MM.1S (cell line): ENCODE data around the gene BARX2.
"Not testable (repeated sequence)": the region's sequence is repeated elsewhere in the genome, so short reads cannot be mapped to it uniquely, and the experiment has no call there.

Experiments
- DNase-seq: peaks from one replicate; pipeline ENCODE4 v3.0.0-alpha.2; 2015
- H2AFZ ChIP-seq: fragments of 300-600 bp; sonication (generic); 2 replicates; pipeline ENCODE4 v1.6.0; 2016; ENCODE audit warnings: antibody characterized with exemption, low read length
- H3F3A ChIP-seq: fragments of 300-600 bp; sonication (generic); 2 replicates; pipeline ENCODE4 v1.6.1; 2016; ENCODE audit warnings: mild to moderate bottlenecking, antibody characterized with exemption, low read length, moderate library complexity, mixed read lengths; ENCODE audit not compliant: insufficient read depth
- H3K27ac ChIP-seq: fragments of 300-600 bp; sonication (generic); 2 replicates; pipeline ENCODE4 v1.5.1; 2016; ENCODE audit warnings: mild to moderate bottlenecking, low read length
- H3K27me3 ChIP-seq: fragments of 300-600 bp; sonication (generic); replicated peaks from 2 replicates; pipeline ENCODE4 v1.6.0; 2016; ENCODE audit warnings: low read length; ENCODE audit not compliant: insufficient read depth
- H3K36me3 ChIP-seq: fragments of 300-600 bp; sonication (generic); replicated peaks from 2 replicates; pipeline ENCODE4 v1.6.1; 2016; ENCODE audit warnings: mild to moderate bottlenecking, low read length, mixed read lengths; ENCODE audit not compliant: insufficient read depth
- H3K4me1 ChIP-seq: fragments of 300-600 bp; sonication (generic); 2 replicates; pipeline ENCODE4 v1.6.1; 2016; ENCODE audit warnings: low read length, mixed read lengths
- H3K4me2 ChIP-seq: fragments of 300-600 bp; sonication (generic); 2 replicates; pipeline ENCODE4 v1.6.0; 2016; ENCODE audit warnings: low read depth, low read length
- H3K4me3 ChIP-seq: fragments of 300-600 bp; sonication (generic); 2 replicates; pipeline ENCODE4 v1.5.1; 2016; ENCODE audit warnings: low read length, mixed read lengths
- H3K79me2 ChIP-seq: fragments of 300-600 bp; sonication (generic); 2 replicates; pipeline ENCODE4 v1.6.1; 2016; ENCODE audit warnings: mixed run types, low read length, mixed read lengths
- H3K9ac ChIP-seq: fragments of 300-600 bp; sonication (generic); 2 replicates; pipeline ENCODE4 v1.6.1; 2016; ENCODE audit warnings: low read length, mixed read lengths
- H3K9me2 ChIP-seq: fragments of 300-600 bp; sonication (generic); replicated peaks from 2 replicates; pipeline ENCODE4 v1.6.1; 2016; ENCODE audit warnings: mild to moderate bottlenecking, low read length, mixed read lengths; ENCODE audit not compliant: insufficient read depth
- H3K9me3 ChIP-seq: fragments of 300-600 bp; sonication (generic); replicated peaks from 2 replicates; pipeline ENCODE4 v1.6.1; 2016; ENCODE audit warnings: mild to moderate bottlenecking, low read length, mixed read lengths; ENCODE audit not compliant: insufficient read depth
- H4K20me1 ChIP-seq: fragments of 300-600 bp; sonication (generic); 2 replicates; pipeline ENCODE4 v1.6.1; 2016; ENCODE audit warnings: mild to moderate bottlenecking, low read length, moderate library complexity, mixed read lengths; ENCODE audit not compliant: insufficient read depth
- CTCF ChIP-seq: fragments of 300-600 bp; sonication (generic); IDR thresholded peaks from 2 replicates; pipeline ENCODE4 v1.5.1; 2016; ENCODE audit warnings: antibody characterized with exemption, low read length, mixed read lengths
- EZH2 ChIP-seq: fragments of 300-600 bp; sonication (generic); optimal IDR thresholded peaks from 2 replicates; pipeline ENCODE3; 2017; ENCODE audit warnings: low read depth, mild to moderate bottlenecking, antibody characterized with exemption, low read length, mixed read lengths
- EZH2phosphoT487 ChIP-seq: fragments of 300-600 bp; sonication (generic); IDR thresholded peaks from 2 replicates; pipeline ENCODE4 v1.6.1; 2018; ENCODE audit warnings: antibody characterized with exemption, low read length

The BARX2 gene

GRCh38 chr11:129333873-129334272 lies 41.8 kb upstream of the BARX2 start:
- H3K9ac ChIP-seq = no peak overlapping the region

GRCh38 chr11:129344301-129344940 lies 31.2 kb upstream of the BARX2 start:
- H3K27ac ChIP-seq = peak overlapping the region; percentile 18; the same call in 1 of the 2 replicates
- H3K36me3 ChIP-seq, H3K9me3 ChIP-seq, H3K9ac ChIP-seq, H3K27me3 ChIP-seq, H3K9me2 ChIP-seq, H3K4me3 ChIP-seq, H3F3A ChIP-seq, H4K20me1 ChIP-seq, H3K79me2 ChIP-seq, H3K4me1 ChIP-seq: not testable (repeated sequence)
- H3K4me2 ChIP-seq = peak overlapping the region; percentile 43; the same call in 1 of the 2 replicates
- peak; percentile 70 for DNase-seq
- peak overlapping the region; percentile 35; the same call in 1 of the 2 replicates for H2AFZ ChIP-seq

More at GRCh38 chr11:129333873-129334272, 41.8 kb upstream of the BARX2 start:
- Histone ChIP-seq H3K4me3 (no peak overlapping the region), H3K27me3 (no peaks in the 10 kb centered on the region), H3K36me3 (no peaks in the 10 kb centered on the region), H3K9me3 (no peaks in the 10 kb centered on the region), H3K79me2 (no peaks in the 10 kb centered on the region), H3K4me2 (no peak overlapping the region), H3K9me2 (no peaks in the 10 kb centered on the region), H3K27ac (no peak overlapping the region), H4K20me1 (no peaks in the 10 kb centered on the region), H3F3A (no peaks in the 10 kb centered on the region), H3K4me1 (no peaks in the 10 kb centered on the region), H2AFZ (no peak overlapping the region)
- TF ChIP-seq CTCF (peak; percentile 11; the same call in 1 of the 2 replicates), EZH2phosphoT487 (no peak)
- DNase-seq = no peak

GRCh38 chr11:129346916-129347315 lies 28.7 kb upstream of the BARX2 start:
- Histone ChIP-seq H3K9me2 (no peaks in the 10 kb centered on the region), H3K4me3 (no peak overlapping the region), H3K4me2 (no peak overlapping the region), H3F3A (no peaks in the 10 kb centered on the region), H3K9ac (no peak overlapping the region), H3K27me3 (no peaks in the 10 kb centered on the region), H3K4me1 (peaks cover 4% of the 10 kb centered on the region), H2AFZ (no peak overlapping the region), H3K79me2 (no peaks in the 10 kb centered on the region), H4K20me1 (no peaks in the 10 kb centered on the region), H3K36me3 (no peaks in the 10 kb centered on the region), H3K9me3 (no peaks in the 10 kb centered on the region), H3K27ac (no peak overlapping the region)
- TF ChIP-seq EZH2phosphoT487 (no peak), CTCF (no peak), EZH2 (no peak)
- DNase-seq = no peak

- Histone ChIP-seq H3K4me3 (no peak overlapping the region), H3K27me3 (no peaks in the 10 kb centered on the region), H3K36me3 (no peaks in the 10 kb centered on the region), H3K4me2 (no peak overlapping the region), H3K4me1 (peaks cover 23% of the 10 kb centered on the region), H4K20me1 (no peaks in the 10 kb centered on the region), H3K9ac (no peak overlapping the region), H3K27ac (no peak overlapping the region), H3K9me2 (no peaks in the 10 kb centered on the region), H2AFZ (no peak overlapping the region), H3K79me2 (no peaks in the 10 kb centered on the region), H3K9me3 (no peaks in the 10 kb centered on the region), H3F3A (peaks cover 9% of the 10 kb centered on the region)
- no peak for TF ChIP-seq EZH2phosphoT487
- no peak for TF ChIP-seq EZH2
- no peak for TF ChIP-seq CTCF
- DNase-seq = no peak
These were observed 26.8 kb upstream of the BARX2 start for GRCh38 chr11:129348813-129349212.
